ENCODE data around the gene MPL.

MPL gene

GRCh38 chr1:43337588-43337987, at the start of gene MPL:
MPL (plus strand) TSS chr1:43337818; CDS start chr1:43337849, 31 bp downstream.
- DNase-seq, result no peak

GRCh38 chr1:43288058-43288784, 49.4 kb upstream of the MPL start:
- no peak for DNase-seq

- no peak for DNase-seq
Observed at GRCh38 chr1:43288785-43289706, 48.6 kb upstream of the MPL start.

GRCh38 chr1:43292216-43292615, 45.4 kb upstream of the MPL start:
- peak; percentile 83 for DNase-seq

GRCh38 chr1:43292679-43293078, 44.9 kb upstream of the MPL start:
- no peak for DNase-seq

GRCh38 chr1:43293176-43293575, 44.4 kb upstream of the MPL start:
- DNase-seq, result no peak

- DNase-seq, result no peak
Observed at GRCh38 chr1:43293896-43294760, 43.5 kb upstream of the MPL start.

GRCh38 chr1:43294761-43295160, 42.9 kb upstream of the MPL start:
- no peak for DNase-seq

- DNase-seq, result no peak
Observed at GRCh38 chr1:43296207-43296606, 41.4 kb upstream of the MPL start.

GRCh38 chr1:43298055-43298454, 39.6 kb upstream of the MPL start:
- no peak for DNase-seq

- no peak for DNase-seq
Observed at GRCh38 chr1:43299101-43299500, 38.5 kb upstream of the MPL start.

GRCh38 chr1:43300378-43301094, 37.1 kb upstream of the MPL start, which contains the start of gene TIE1:
TIE1 (plus strand) TSS chr1:43300982; CDS start chr1:43301072, 90 bp downstream.
- no peak for DNase-seq

GRCh38 chr1:43302201-43302600, 35.4 kb upstream of the MPL start:
- DNase-seq, result no peak

GRCh38 chr1:43302721-43303470, 34.7 kb upstream of the MPL start:
- DNase-seq, result no peak

GRCh38 chr1:43303471-43304313, 33.9 kb upstream of the MPL start:
- DNase-seq, result no peak

- DNase-seq, result no peak
Observed at GRCh38 chr1:43304314-43304681, 33.3 kb upstream of the MPL start.

GRCh38 chr1:43304771-43305300, 32.8 kb upstream of the MPL start:
- no peak for DNase-seq

GRCh38 chr1:43305461-43305860, 32.2 kb upstream of the MPL start:
- DNase-seq, result no peak

GRCh38 chr1:43305926-43306687, 31.5 kb upstream of the MPL start:
- DNase-seq, result no peak

Measured in NCI-H2171 (cell line).